OCI-LY7 (cell line): Measurements from ENCODE around the gene MRM1.

Experiments used
- EZH2phosphoT487 ChIP-seq: fragments of 200-600 bp; sonication (generic); IDR thresholded peaks from 2 replicates; pipeline ENCODE4 v1.6.1; 2018; ENCODE audit warnings: low read depth, borderline replicate concordance, mild to moderate bottlenecking, mixed run types, antibody characterized with exemption, low read length, moderate library complexity, mixed read lengths
- TF ChIP-seq, protein P1 (sequence below): fragments of 200-600 bp; sonication (generic); conservative IDR thresholded peaks from 2 replicates; pipeline ENCODE4 v1.5.1; 2014; ENCODE audit warnings: mild to moderate bottlenecking, antibody characterized with exemption, low read length, moderate library complexity, mixed read lengths

DNA sequence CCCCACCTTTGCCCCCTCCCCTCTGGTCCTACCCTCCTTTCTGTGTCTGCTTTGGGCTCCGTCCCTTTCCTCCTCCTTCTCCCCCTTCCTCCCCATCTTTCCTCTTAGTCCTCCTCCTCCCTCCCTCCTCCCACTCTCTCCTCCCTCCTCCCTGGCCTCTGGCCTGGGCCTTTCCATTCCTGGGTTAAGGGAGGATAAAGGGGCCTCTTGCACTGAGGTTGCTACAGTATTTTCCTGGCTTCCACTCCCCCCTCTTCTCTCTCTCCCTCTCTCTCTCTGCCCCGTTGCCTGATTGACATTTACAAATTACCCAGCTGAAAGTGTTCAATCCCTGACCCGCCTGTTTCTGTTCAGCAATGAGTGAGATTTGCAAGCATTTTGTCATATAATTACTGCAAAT lies 44.0 kb downstream of the MRM1 start:
- TF ChIP-seq, protein P1, sequence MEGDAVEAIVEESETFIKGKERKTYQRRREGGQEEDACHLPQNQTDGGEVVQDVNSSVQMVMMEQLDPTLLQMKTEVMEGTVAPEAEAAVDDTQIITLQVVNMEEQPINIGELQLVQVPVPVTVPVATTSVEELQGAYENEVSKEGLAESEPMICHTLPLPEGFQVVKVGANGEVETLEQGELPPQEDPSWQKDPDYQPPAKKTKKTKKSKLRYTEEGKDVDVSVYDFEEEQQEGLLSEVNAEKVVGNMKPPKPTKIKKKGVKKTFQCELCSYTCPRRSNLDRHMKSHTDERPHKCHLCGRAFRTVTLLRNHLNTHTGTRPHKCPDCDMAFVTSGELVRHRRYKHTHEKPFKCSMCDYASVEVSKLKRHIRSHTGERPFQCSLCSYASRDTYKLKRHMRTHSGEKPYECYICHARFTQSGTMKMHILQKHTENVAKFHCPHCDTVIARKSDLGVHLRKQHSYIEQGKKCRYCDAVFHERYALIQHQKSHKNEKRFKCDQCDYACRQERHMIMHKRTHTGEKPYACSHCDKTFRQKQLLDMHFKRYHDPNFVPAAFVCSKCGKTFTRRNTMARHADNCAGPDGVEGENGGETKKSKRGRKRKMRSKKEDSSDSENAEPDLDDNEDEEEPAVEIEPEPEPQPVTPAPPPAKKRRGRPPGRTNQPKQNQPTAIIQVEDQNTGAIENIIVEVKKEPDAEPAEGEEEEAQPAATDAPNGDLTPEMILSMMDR, result no peak
- no peak for TF ChIP-seq EZH2phosphoT487
